Kidney (tissue), 14 donors: ENCODE data around the gene NSD2. TPM values are rescaled to one million over a fixed set of nuclear protein-coding genes. Genes with fewer than 3 reads are reported as not detected.

Source experiments
- DNase-seq, 5 donors: peaks; one replicate each; pipeline ENCODE4 v3.0.0-alpha.2; 2013 to 2020
- FAIRE-seq: peaks from 2 replicates; lab custom pipeline; 2012; peaks lifted over from hg19 to GRCh38; lab: Jason Lieb, UNC
- H3K27ac ChIP-seq, 2 donors: one replicate each; pipeline ENCODE4 v1.7.0; 2013; ENCODE audit warnings: low read depth in 2 of 2, low read length in 2 of 2, inconsistent platforms in 1 of 2
- H3K27me3 ChIP-seq: one replicate; pipeline ENCODE4 v1.7.1; 2013; ENCODE audit warnings: low read length, inconsistent platforms; ENCODE audit not compliant: control insufficient read depth, insufficient read depth
- H3K36me3 ChIP-seq, 3 donors: one replicate each; pipeline versions ENCODE4 v1.7.0 to v1.7.1; 2013; ENCODE audit warnings: low read length in 3 of 3, control low read depth in 1 of 3, inconsistent platforms in 1 of 3; ENCODE audit not compliant: insufficient read depth in 3 of 3, control insufficient read depth in 2 of 3
- H3K4me1 ChIP-seq, 3 donors: one replicate each; pipeline versions ENCODE4 v1.7.0 to v1.7.1; 2013; ENCODE audit warnings: low read length in 3 of 3, inconsistent platforms in 1 of 3, low read depth in 1 of 3; ENCODE audit not compliant: control insufficient read depth in 2 of 3, insufficient read depth in 2 of 3
- H3K4me3 ChIP-seq, 3 donors: one replicate each; pipeline versions ENCODE4 v1.7.0 to v1.8.1; 2013; ENCODE audit warnings: low read length in 3 of 3, control low read depth in 1 of 3, inconsistent platforms in 1 of 3
- H3K9ac ChIP-seq, 3 donors: one replicate each; pipeline versions ENCODE4 v1.7.0 to v1.7.1; 2013; ENCODE audit warnings: low read length in 3 of 3, control low read depth in 1 of 3, inconsistent platforms in 1 of 3
- H3K9me3 ChIP-seq, 3 donors: one replicate each; pipeline versions ENCODE4 v1.7.0 to v1.7.1; 2013; ENCODE audit warnings: low read length in 3 of 3, control low read depth in 1 of 3, inconsistent platforms in 1 of 3; ENCODE audit not compliant: control insufficient read depth in 2 of 3, insufficient read depth in 1 of 3
- CTCF ChIP-seq: IDR thresholded peaks from 3 replicates; pipeline ENCODE4 v1.5.1; 2012; ENCODE audit warnings: mild to moderate bottlenecking, moderate library complexity, borderline replicate concordance; ENCODE audit not compliant: insufficient read depth; ENCODE audit errors: extremely low read depth
- intact Hi-C: fragments of 100-400 bp; cut with DNase I; formaldehyde crosslinking; loops from one replicate; pipeline ENCODE4 v1.11.1; 2022
- polyA plus RNA-seq: library from polyadenylated mRNA; stranded (reverse); fragments of 350-450 nt; fragmentation: Illumina TruSeq; extraction: RNeasy Lipid Tissue Mini Kit (QIAGEN cat#74804); gene quantifications from one replicate; pipeline ENCODE4 v1.2.3, GENCODE V29; 2014; ENCODE audit warnings: low read depth, low replicate concordance; ENCODE audit not compliant: insufficient read depth
- total RNA-seq: library from RNA; stranded (reverse); fragmentation: NEBNext Ultra II Directional; extraction: Animal tissue kit (Norgen Biotek cat#: 25700); gene quantifications from one replicate; pipeline ENCODE4 v1.2.1, GENCODE V29; 2021
- donor health status: control.
- donor health status: control.
- donor health status: control.
- donor health status: control.
- donor health status: control.
- donor health status: DM: yes; HTN: yes; CAD: no.
- donor health status: Normal renal cell carcinoma (clear cell type).

NSD2 gene
- total and polyA plus RNA-seq, 2 donors from 2014 or later, result 5.5 to 51.2 TPM

DNA sequence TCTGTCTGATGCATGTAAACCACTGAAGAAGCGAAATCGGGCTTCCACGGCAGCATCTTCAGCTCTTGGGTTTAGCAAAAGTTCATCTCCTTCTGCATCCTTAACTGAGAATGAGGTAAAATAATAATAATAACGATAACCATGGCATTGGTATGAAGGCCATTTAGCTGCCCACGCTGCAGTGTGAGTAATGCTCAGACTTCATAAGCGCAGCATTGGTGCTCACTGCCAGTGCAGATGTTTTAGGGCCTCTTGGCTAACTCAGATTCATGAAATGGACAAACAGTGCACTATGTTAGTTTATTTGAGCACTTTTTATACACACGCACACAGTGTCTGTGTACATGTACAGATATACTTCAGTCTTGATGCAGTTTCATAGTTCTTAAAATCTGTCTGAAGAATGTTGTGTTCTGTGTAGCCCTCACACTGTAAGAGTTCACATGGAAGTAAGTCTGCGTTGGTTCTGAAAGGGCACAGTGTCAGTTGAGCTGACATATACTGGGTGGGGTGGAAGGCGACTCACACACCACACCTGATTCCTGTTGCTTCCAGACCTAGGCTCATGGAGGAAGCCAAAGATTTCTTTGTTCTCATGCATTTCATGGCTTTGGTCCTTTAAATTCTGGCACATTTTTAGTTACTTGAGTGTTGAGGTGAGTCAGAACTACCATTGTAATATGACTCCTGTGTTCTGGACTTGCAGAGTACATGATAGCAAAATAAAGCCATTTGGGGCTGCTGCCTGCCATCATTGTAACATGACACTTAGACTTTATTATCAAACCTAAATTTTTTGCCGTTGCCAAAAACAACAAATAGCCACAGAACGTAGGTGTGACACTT lies 68.7 kb downstream of the NSD2 start:
- H3K4me3 ChIP-seq, result no peak overlapping the region
- peaks cover 4 to 19% (median 16%) of the 10 kb centered on the region in 3 donors for H3K36me3 ChIP-seq
- no peak overlapping the region for H3K27ac ChIP-seq
- no peak overlapping the region for H3K9ac ChIP-seq
- no peaks in the 10 kb centered on the region for H3K9me3 ChIP-seq
- DNase-seq (peak in 3 of 5 donors; percentile 6 to 12 (median 7)), FAIRE-seq (no peak)
- intact Hi-C loops, result no loop called here
- H3K27me3 ChIP-seq, result no peaks in the 10 kb centered on the region
- no peaks in the 10 kb centered on the region for H3K4me1 ChIP-seq
- TF ChIP-seq CTCF, result no peak

GRCh38 chr4:1940566-1940965 lies 69.4 kb downstream of the NSD2 start:
- peaks cover 0 to 19% (median 15%) of the 10 kb centered on the region in 3 donors for H3K36me3 ChIP-seq
- H3K27me3 ChIP-seq, result no peaks in the 10 kb centered on the region
- no peak for FAIRE-seq
- no peak overlapping the region for H3K9ac ChIP-seq
- no peaks in the 10 kb centered on the region for H3K9me3 ChIP-seq
- peak in 1 of 5 donors; percentile 19 for DNase-seq
- intact Hi-C loops, result no loop called here
- no peak for TF ChIP-seq CTCF
- no peak overlapping the region for H3K27ac ChIP-seq
- no peak overlapping the region for H3K4me3 ChIP-seq
- no peaks in the 10 kb centered on the region for H3K4me1 ChIP-seq

- H3K36me3 ChIP-seq, result peaks cover 0 to 14% (median 12%) of the 10 kb centered on the region in 3 donors
- H3K4me3 ChIP-seq, result no peak overlapping the region
- no peaks in the 10 kb centered on the region for H3K4me1 ChIP-seq
- TF ChIP-seq CTCF, result no peak
- FAIRE-seq (no peak), DNase-seq (no peak)
- intact Hi-C loops, result no loop called here
- no peaks in the 10 kb centered on the region for H3K27me3 ChIP-seq
- H3K9me3 ChIP-seq, result no peaks in the 10 kb centered on the region
- H3K27ac ChIP-seq, result no peak overlapping the region
- no peak overlapping the region for H3K9ac ChIP-seq
These were observed 72.7 kb downstream of the NSD2 start for GRCh38 chr4:1943928-1944327.
